Activated CD8-positive, alpha-beta T cell treated with anti-CD3 and anti-CD28 coated beads, Interleukin-2, amount 10 ng/mL, durations not matched to agents 7 days and 5 days (primary cell): ENCODE data around the gene CHRFAM7A. TPM values are rescaled to one million over a fixed set of nuclear protein-coding genes. Genes with fewer than 3 reads are reported as not detected.

ENCODE experiments used
- total RNA-seq, 2 experiments: library from RNA; stranded (reverse); gene quantifications; one replicate each; pipeline ENCODE4 v1.2.3, GENCODE V29; 2021

Gene CHRFAM7A
- total RNA-seq, 2 experiments from 2014 or later: 1.9 to 2.3 TPM

Other genes starting within 250 kb of the CHRFAM7A start
- gene GOLGA8R, start 20.7 kb upstream of the CHRFAM7A start, total RNA-seq: 10 to 100 TPM in 1 of 2 experiments, 1 to 10 TPM in 1; 9.5 to 12.1 TPM
- gene GOLGA8Q, start 158.5 kb upstream of the CHRFAM7A start, total RNA-seq: 1 to 10 TPM; 5.5 to 6.1 TPM
- gene GOLGA8H, start 210.5 kb upstream of the CHRFAM7A start, total RNA-seq: under 1 TPM in 1 of 2 experiments, not detected in 1; 0.24 TPM